Tibial nerve (tissue), 4 donors: ENCODE measurements around the gene CDH13. TPM values are rescaled to one million over a fixed set of nuclear protein-coding genes. Genes with fewer than 3 reads are reported as not detected.

Source experiments
- DNase-seq, 2 donors: peaks; one replicate each; pipeline ENCODE4 v3.0.0-alpha.2; 2019; ENCODE audit warnings: low spot score in 2 of 2
- H3K27ac ChIP-seq, 4 donors: fragments of 200-600 bp; sonication (generic) in 3 of 4; one replicate each; pipeline ENCODE4 v1.5.1; 2017 to 2019; ENCODE audit warnings: mild to moderate bottlenecking in 1 of 4
- H3K27me3 ChIP-seq, 2 donors: fragments of 200-600 bp; sonication (generic) in 1 of 2; one replicate each; pipeline versions ENCODE4 v1.5.1 to v1.6.0; 2017 to 2019
- H3K36me3 ChIP-seq, 3 donors: fragments of 200-600 bp; sonication (generic); one replicate each; pipeline ENCODE4 v1.5.1; 2018 to 2019
- H3K4me1 ChIP-seq, 4 donors: fragments of 200-600 bp; sonication (generic) in 3 of 4; one replicate each; pipeline ENCODE4 v1.5.1; 2017 to 2019
- H3K4me3 ChIP-seq, 4 donors: fragments of 200-600 bp; sonication (generic) in 3 of 4; one replicate each; pipeline ENCODE4 v1.5.1; 2017 to 2019; ENCODE audit warnings: mild to moderate bottlenecking in 1 of 4, moderate library complexity in 1 of 4
- H3K9me3 ChIP-seq, 4 donors: fragments of 200-600 bp; sonication (generic) in 3 of 4; one replicate each; pipeline ENCODE4 v1.5.1; 2017 to 2019
- EP300 ChIP-seq, 2 donors: sonication (generic); formaldehyde crosslinking; IDR thresholded peaks; one replicate each; pipeline ENCODE4 v1.6.1; 2017; ENCODE audit warnings: antibody characterized with exemption in 2 of 2, mild to moderate bottlenecking in 1 of 2
- POLR2A ChIP-seq, 2 donors: fragments of 450-650 bp; IDR thresholded peaks; one replicate each; pipeline ENCODE4 v1.6.1; 2017; ENCODE audit warnings: antibody characterized with exemption in 2 of 2, mild to moderate bottlenecking in 2 of 2, moderate library complexity in 2 of 2
- WGBS, 2 donors: methylation state at CpG; one replicate each; pipeline ENCODE4 v1.1.5; 2018; 5-methylcytosine and 5-hydroxymethylcytosine counted together
- total RNA-seq, 4 donors: library from RNA; depleted of rRNA; stranded (reverse); fragments of >200 nt; gene quantifications; one replicate each; pipeline ENCODE4 v1.1.0, GENCODE V29; 2016
- TF ChIP-seq, protein P1 (sequence below), 5 experiments: fragments of 200-600 bp in 3 of 5; fragments of 450-650 bp in 2 of 5; sonication (generic) in 3 of 5; IDR thresholded peaks; one replicate each; pipeline ENCODE4 v1.5.1; 2016 to 2019; ENCODE audit warnings: antibody characterized with exemption in 5 of 5, mild to moderate bottlenecking in 3 of 5, moderate library complexity in 2 of 5

The CDH13 gene
- total RNA-seq, 4 donors from 2014 or later = 4.1 to 14.4 (median 5.8) TPM

DNA sequence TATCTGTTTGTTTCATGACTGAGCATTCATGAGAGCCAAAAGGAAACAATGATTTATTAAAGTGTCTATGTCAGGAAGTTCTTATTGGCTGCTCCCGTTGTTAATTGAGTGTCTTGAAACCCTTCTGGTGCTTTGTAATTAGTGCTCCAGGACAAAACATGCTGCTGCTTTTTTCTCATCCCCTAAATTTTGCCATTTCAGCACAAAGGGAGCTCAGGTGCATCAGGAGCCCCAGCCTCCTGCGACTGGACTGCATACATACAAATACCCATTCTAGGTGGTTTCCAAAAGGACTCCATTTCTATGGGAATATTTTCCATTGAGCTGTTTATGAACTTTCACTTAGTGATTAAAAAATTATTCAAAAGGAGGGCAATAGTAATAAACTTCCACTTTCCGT lies 354.0 kb downstream of the CDH13 start:
- Histone ChIP-seq H3K27ac (no peak overlapping the region), H3K27me3 (no peaks in the 10 kb centered on the region), H3K4me1 (no peaks in the 10 kb centered on the region), H3K36me3 (no peaks in the 10 kb centered on the region), H3K4me3 (no peak overlapping the region), H3K9me3 (peaks cover 0 to 15% (median 0%) of the 10 kb centered on the region in 4 donors)
- DNase-seq = no peak
- TF ChIP-seq, protein P1, sequence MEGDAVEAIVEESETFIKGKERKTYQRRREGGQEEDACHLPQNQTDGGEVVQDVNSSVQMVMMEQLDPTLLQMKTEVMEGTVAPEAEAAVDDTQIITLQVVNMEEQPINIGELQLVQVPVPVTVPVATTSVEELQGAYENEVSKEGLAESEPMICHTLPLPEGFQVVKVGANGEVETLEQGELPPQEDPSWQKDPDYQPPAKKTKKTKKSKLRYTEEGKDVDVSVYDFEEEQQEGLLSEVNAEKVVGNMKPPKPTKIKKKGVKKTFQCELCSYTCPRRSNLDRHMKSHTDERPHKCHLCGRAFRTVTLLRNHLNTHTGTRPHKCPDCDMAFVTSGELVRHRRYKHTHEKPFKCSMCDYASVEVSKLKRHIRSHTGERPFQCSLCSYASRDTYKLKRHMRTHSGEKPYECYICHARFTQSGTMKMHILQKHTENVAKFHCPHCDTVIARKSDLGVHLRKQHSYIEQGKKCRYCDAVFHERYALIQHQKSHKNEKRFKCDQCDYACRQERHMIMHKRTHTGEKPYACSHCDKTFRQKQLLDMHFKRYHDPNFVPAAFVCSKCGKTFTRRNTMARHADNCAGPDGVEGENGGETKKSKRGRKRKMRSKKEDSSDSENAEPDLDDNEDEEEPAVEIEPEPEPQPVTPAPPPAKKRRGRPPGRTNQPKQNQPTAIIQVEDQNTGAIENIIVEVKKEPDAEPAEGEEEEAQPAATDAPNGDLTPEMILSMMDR (IDR thresholded peaks at IDR 0.05) = no peak
- TF ChIP-seq POLR2A (IDR thresholded peaks at IDR 0.05) = no peak
- no peak for TF ChIP-seq EP300 (IDR thresholded peaks at IDR 0.05)
- WGBS, 2 donors = 58 to 59% methylated on average over 3 of the region's 3 CpGs

DNA sequence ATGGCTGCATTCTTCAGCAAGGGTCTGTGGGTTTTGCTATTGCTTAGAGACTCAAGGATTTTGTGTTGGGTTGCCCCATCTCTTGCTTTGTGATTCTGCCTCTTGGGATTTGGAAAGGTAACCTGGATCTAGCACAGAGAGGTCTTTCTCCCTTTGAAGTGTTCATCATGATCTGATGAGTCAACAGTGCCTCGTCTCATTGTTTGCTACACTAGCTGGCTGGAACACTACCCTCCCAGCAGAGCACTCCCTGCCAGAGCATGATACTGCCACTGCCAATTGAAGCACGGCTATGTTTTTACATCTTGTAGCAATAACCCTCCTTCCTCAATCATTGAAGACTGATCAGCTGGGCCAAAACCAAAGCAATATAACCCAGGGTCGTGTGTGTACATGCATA lies 361.0 kb downstream of the CDH13 start:
- H3K9me3 ChIP-seq = no peaks in the 10 kb centered on the region
- no peak overlapping the region for H3K4me3 ChIP-seq
- no peak overlapping the region for H3K27ac ChIP-seq
- H3K4me1 ChIP-seq = no peaks in the 10 kb centered on the region
- WGBS, 2 donors = 60 to 63% methylated on average over 3 of the region's 3 CpGs
- TF ChIP-seq POLR2A (IDR thresholded peaks at IDR 0.05) = no peak
- TF ChIP-seq, protein P1 (IDR thresholded peaks at IDR 0.05) = no peak
- no peak for TF ChIP-seq EP300 (IDR thresholded peaks at IDR 0.05)
- DNase-seq = no peak
- H3K27me3 ChIP-seq = no peaks in the 10 kb centered on the region
- no peaks in the 10 kb centered on the region for H3K36me3 ChIP-seq

GRCh38 chr16:82990155-82990554 lies 363.4 kb downstream of the CDH13 start:
- Histone ChIP-seq H3K4me1 (peaks cover 0 to under 1% (median 0%) of the 10 kb centered on the region in 4 donors), H3K36me3 (no peaks in the 10 kb centered on the region), H3K9me3 (no peaks in the 10 kb centered on the region), H3K27me3 (no peaks in the 10 kb centered on the region), H3K27ac (no peak overlapping the region), H3K4me3 (no peak overlapping the region)
- 85% methylated on average over 2 to 3 of the region's 3 CpGs for WGBS, 2 donors
- no peak for DNase-seq
- no peak for TF ChIP-seq EP300 (IDR thresholded peaks at IDR 0.05)
- TF ChIP-seq, protein P1 (IDR thresholded peaks at IDR 0.05) = no peak
- TF ChIP-seq POLR2A (IDR thresholded peaks at IDR 0.05) = no peak

DNA sequence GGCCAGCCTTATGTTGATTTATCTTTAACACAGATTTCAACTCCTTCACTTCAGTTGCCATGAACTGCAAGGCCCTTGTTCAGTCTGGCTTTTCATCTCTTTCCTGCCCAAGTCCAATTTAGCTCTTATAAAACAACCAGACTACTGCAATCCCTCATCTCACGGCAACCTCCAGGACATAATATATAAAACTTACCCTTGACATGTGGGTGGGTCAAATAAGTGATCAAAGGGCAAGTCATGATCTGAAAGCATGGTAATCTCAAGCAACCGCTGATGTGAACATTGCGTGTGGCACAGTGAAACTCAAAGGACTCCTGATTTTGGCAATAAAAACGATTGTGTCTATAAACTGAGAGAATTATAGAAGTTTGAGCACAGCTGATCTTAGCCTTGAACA lies 364.6 kb downstream of the CDH13 start:
- H3K27me3 ChIP-seq = no peaks in the 10 kb centered on the region
- peaks cover 0 to 13% (median under 1%) of the 10 kb centered on the region in 4 donors for H3K4me1 ChIP-seq
- TF ChIP-seq EP300 (IDR thresholded peaks at IDR 0.05) (no peak), POLR2A (IDR thresholded peaks at IDR 0.05) (no peak)
- TF ChIP-seq, protein P1 (IDR thresholded peaks at IDR 0.05) = no peak
- no peaks in the 10 kb centered on the region for H3K36me3 ChIP-seq
- WGBS, 2 donors = 78 to 79% methylated on average over 4 of the region's 4 CpGs
- H3K9me3 ChIP-seq = no peaks in the 10 kb centered on the region
- no peak for DNase-seq
- H3K27ac ChIP-seq = no peak overlapping the region
- no peak overlapping the region for H3K4me3 ChIP-seq

DNA sequence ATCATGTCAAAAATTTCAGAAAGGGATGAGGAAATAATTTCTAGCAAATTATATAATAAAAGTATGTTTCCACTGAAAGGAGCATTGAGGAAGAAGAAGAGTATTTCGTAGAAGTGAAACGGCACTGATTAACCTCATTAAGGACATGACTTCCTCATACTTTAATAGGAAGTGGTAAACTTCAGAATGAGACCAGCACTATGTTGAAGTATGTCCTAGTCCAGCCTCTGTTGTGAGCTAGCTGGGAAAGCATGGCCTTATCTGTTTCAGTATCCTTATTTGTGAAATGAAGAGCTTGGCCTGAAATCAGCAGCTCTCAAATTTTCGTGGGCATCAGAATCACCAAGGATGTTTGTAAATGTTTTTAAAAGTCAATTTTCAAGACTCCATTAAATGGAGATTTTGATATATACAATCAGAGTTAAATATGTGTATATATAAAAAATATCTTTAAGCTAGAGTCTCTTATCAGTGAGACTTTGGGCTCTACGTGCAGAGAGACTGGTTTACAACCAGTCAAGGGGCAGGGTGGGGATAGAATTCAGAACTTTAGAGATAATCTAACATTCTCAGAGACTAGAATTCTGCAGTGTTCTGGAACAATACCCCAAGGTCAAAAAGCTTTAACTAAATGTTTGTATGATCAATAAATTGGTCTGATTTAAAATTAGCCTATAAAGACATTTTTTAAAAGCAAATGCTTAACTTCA lies 365.4 kb downstream of the CDH13 start:
- no peak for DNase-seq
- H3K4me1 ChIP-seq = peaks cover 0 to 15% (median 2%) of the 10 kb centered on the region in 4 donors
- H3K36me3 ChIP-seq = no peaks in the 10 kb centered on the region
- no peaks in the 10 kb centered on the region for H3K9me3 ChIP-seq
- 68 to 81% methylated on average over 4 of the region's 4 CpGs for WGBS, 2 donors
- no peak overlapping the region for H3K27ac ChIP-seq
- no peak overlapping the region for H3K4me3 ChIP-seq
- no peaks in the 10 kb centered on the region for H3K27me3 ChIP-seq
- TF ChIP-seq, protein P1 (IDR thresholded peaks at IDR 0.05) = no peak
- TF ChIP-seq EP300 (IDR thresholded peaks at IDR 0.05) (no peak), POLR2A (IDR thresholded peaks at IDR 0.05) (no peak)
